HG02885 (cell line): ENCODE measurements around the gene SYPL2.

Source experiments
- ATAC-seq: cut with Tn5 transposase; IDR thresholded peaks from one replicate; pipeline ENCODE4 v1.9.1; 2021; ENCODE audit warnings: mild to moderate bottlenecking; ENCODE audit not compliant: unreplicated experiment, poor library complexity

SYPL2 gene

DNA sequence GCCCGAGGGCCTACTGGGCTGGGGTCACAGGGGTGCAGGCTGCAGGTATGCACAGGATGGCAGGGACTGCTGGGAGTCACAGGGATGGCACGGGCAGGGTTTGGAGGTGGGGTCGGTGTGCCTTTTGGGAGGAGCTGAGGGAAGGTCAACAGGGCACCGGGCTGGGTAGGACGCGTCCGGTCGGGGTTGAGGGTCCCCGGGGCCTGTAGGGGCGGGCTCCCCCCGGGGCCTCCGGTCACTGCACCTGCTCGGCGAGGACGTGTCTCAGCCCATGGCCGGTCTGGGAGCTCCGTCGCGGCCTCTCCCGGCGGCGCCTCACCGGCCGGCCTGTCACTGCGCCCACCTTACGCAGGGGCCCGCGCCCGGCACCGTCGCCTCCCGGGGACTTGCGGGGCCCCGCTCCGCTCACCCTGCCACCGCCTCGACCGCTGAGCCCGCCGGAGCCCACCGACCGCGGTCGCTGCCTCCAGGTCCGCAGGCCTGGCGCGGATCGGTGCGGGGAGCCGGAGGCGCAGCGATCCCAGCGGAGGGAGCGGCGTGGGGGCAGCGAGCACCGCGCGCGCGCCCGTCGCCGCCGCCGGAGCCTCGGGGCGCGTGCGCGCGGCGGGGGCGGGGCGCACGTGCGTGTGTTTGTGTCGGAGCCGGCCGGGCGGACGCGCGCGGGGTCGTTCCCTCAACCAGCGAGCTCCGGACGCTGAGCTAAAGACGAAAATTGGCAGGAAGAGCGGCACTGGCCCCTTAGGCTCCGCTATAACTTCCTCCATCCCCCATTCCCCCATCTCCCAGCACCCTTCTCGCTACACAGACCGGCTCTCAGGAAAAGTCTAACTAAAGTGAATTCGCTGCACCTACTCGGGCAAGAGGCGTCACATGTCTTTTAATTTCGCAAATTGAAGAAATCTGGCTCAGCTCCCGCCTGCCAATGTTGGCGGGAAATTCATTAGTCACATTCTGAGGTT lies 43.1 kb downstream of the SYPL2 start, which contains the start of gene AMIGO1:
Gene AMIGO1 (minus strand): TSS at position 552 of the 959 bp plus-strand sequence. CDS start 815 bp downstream, outside the sequence.
- ATAC-seq, result peak; percentile 74

DNA sequence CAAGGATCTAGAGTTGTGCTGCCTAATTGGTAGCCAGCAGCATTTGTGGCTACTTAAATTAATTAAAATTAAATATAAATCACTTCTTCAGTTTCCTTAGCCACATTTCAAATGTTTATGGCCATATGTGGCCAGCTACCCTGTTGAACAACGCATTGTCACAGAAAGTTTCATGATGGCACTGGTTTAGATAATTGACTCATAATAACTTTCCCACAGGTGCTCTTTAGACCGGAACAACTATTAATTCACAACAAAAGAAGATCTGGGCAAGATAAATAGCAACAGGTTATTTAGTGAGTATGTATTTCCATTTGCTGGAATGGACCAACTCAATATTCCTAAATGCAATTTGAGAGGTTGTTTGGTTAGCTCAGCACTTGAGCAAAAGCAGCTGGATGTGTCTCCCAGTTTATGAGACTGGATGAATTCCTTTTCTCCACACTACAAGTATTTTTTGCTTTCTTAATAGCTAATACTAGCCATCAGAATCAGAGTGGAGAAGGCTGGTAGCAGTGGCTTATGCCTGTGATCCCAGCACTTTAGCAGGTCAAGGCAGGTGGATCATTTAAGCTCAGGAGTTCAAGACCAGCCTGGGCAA lies 46.9 kb downstream of the SYPL2 start:
- ATAC-seq, result no peak

GRCh38 chr1:109514846-109515245 lies 48.5 kb downstream of the SYPL2 start:
- no peak for ATAC-seq

DNA sequence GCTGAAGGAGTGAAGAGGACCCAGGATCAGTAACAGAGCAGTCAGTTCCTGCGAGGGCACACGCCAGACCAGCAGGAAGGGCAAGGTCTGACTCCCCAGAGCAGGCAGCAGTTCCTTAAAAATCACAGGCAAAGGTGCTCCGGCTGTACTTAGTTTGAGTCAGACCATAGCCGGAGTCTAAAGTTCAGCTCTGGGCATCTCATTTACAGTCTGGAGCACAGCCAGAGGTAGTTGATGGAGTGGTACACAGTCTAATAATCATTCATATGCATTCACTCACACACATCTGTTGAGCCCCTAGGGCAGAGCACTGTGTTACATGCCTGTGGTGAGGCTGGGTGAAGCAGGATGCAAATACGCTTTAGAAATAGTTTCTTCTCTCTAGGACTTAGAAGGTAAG lies 50.5 kb downstream of the SYPL2 start:
- ATAC-seq, result no peak

DNA sequence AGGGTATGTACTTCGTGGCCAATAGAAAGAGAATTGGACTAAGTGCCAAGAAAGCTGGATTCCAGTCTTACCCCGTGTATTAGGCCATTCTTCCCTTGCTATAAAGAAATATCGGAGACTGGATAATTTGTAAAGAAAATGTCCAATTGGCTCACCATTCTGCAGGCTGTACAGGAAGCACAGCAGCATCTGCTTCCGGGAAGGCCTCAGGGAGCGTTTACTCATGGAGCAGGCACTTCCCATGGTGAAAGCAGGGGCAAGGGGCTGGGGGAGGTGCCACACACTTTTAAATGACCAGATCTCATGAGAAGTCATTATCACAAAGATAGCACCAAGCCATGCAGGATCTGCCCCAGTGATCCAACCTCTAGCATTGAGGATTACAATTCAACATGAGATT lies 51.0 kb downstream of the SYPL2 start:
- no peak for ATAC-seq

GRCh38 chr1:109521002-109521951 lies 54.9 kb downstream of the SYPL2 start:
- ATAC-seq, result no peak

DNA sequence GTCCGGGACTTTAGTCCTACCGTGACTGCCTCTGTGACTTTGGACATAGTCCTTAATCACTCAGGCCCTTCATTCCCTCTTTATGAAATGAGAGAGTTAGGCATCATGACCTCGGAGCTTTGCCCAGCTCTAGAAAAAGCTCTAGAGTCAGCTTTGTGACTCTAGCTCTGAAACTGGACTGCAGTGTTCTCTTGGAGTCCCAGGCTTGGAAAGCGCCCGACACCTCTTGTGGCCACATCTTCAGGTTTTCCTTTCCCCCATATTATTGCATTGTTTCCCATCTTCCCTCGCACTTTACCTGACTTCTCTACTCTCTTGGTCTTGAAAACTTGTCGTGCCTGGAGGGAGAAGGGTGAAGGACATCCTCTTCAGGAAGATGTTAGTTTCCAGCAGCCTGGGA lies 55.7 kb downstream of the SYPL2 start:
- ATAC-seq, result no peak

DNA sequence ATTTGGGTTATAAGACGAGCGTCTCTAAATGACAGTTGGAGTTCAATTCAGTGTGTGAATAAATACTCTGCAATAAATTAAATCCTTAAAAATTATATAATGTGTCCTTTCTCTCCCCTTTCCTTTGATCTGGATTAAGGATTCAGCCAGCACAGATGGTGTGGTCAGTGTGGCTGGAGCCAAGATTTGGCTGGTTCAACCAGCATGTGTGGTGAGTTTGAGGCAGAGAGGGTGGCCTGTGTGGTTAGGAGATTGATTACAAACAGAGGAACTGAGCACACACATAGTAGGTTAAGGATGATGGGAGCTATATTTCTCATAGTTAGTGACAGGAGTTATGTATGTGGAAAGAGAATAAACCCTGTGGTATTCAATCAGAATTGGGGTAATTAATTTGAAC lies 57.4 kb downstream of the SYPL2 start:
- ATAC-seq, result no peak

- no peak for ATAC-seq
Observed at GRCh38 chr1:109527098-109527811, 60.9 kb downstream of the SYPL2 start.

DNA sequence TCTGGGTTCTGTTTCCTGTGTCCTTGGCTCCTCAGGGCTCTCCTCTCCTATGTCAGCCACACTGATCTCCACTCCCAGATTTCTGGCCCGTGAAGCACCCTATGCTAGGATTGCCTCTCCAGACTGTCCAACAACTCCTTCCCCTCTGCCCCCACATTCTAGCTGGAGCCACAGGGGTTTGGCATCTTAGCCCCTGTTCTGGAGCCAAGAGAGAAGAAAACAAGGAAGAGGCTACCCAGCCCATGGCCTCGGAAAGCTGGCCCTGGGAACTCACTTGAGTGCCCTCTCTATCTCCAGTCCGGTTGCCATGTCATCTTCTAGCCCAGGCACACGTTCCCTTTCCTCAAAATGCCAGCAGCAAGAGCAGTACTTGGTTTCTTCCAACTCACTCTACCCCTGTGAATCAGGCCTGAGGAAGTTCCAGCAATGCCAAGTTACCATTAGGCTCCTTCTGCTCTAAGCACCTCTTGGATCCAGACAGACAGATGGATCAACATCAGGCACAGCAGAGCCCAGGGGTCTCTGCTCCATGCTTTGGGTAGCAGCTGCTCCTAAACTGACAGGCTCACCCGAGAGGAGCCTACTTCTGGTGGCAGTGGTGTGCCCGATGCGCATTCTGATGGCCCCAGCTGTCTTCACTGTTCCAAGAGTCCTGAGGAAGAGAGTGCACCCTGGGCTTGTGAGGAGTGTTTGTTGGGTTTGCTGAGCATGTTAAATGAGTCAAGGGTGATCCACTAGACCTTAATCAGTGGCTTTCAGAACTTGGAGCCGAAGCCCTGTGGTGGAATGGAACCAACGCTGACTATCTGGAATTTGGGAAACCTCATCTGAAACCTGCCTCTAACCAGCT lies 61.7 kb downstream of the SYPL2 start:
- no peak for ATAC-seq

DNA sequence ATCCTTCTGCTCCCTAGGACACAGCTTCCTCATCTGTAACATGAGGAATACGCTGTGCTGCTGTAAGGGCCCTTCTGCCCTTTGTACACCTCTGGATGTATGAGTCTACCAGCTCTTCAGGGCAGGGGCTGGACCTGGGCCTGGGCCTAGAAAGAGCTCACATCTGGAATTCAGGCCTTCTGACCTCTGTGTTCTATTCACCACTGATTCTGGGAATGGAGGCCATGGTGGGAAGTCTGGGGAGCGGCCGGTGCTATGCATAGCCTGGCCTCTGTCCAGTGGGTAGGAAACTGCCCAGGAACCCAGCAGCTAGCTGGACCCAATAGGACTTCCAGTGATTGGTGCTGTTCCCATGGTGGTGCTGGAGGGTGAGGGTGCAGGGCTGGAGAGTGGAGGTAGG lies 62.4 kb downstream of the SYPL2 start:
- ATAC-seq, result no peak

GRCh38 chr1:109529881-109530456 lies 63.6 kb downstream of the SYPL2 start:
- ATAC-seq, result no peak

- no peak for ATAC-seq
Observed at GRCh38 chr1:109530457-109531087, 64.2 kb downstream of the SYPL2 start.

GRCh38 chr1:109531380-109531779 lies 65.0 kb downstream of the SYPL2 start:
- no peak for ATAC-seq
